SK-N-SH treated with all-trans-retinoic acid at 6 μM for 48 hours (cell line): Measurements from ENCODE around the gene RPL7A.

Source experiments
- ATAC-seq: fragments of 200-7000 bp; cut with Tn5 transposase; 3 replicates; pipeline ENCODE4 v1.9.1; 2020; ENCODE audit warnings: mild to moderate bottlenecking, moderate library complexity
- ARNTL ChIP-seq: fragments of 450-650 bp; formaldehyde crosslinking; IDR thresholded peaks from 2 replicates; pipeline ENCODE4 v1.5.0; 2020; ENCODE audit warnings: low read depth, mild to moderate bottlenecking, moderate library complexity, borderline replicate concordance
- BACH2 ChIP-seq: fragments of 250-450 bp; sonication (Bioruptor Pico); IDR thresholded peaks from 2 replicates; pipeline ENCODE4 v1.9.0; 2021; ENCODE audit warnings: mild to moderate bottlenecking, borderline replicate concordance
- CSDC2 ChIP-seq: fragments of 250-450 bp; sonication (Bioruptor Pico); IDR thresholded peaks from 2 replicates; pipeline ENCODE4 v1.5.0; 2020; ENCODE audit warnings: mild to moderate bottlenecking, moderate library complexity
- CSRNP3 ChIP-seq: fragments of 250-450 bp; sonication (Bioruptor Pico); IDR thresholded peaks from 2 replicates; pipeline ENCODE4 v1.5.1; 2021; ENCODE audit warnings: mild to moderate bottlenecking, moderate library complexity
- ESRRG ChIP-seq: fragments of 250-450 bp; sonication (Bioruptor Pico); IDR thresholded peaks from 2 replicates; pipeline ENCODE4 v1.6.1; 2021; ENCODE audit warnings: mild to moderate bottlenecking
- GLIS3 ChIP-seq: fragments of 250-450 bp; sonication (Bioruptor Pico); IDR thresholded peaks from 2 replicates; pipeline ENCODE4 v1.5.0; 2020; ENCODE audit warnings: mild to moderate bottlenecking, moderate library complexity
- ISL1 ChIP-seq: fragments of 250-450 bp; sonication (Bioruptor Pico); IDR thresholded peaks from 2 replicates; pipeline ENCODE4 v2.1.2; 2022; ENCODE audit warnings: mild to moderate bottlenecking, moderate library complexity
- OSR1 ChIP-seq: fragments of 250-450 bp; sonication (Bioruptor Pico); IDR thresholded peaks from 2 replicates; pipeline ENCODE4 v1.8.0; 2022; ENCODE audit warnings: moderate library complexity, mild to moderate bottlenecking, inconsistent platforms
- PPARA ChIP-seq: fragments of 250-450 bp; sonication (Bioruptor Pico); IDR thresholded peaks from 2 replicates; pipeline ENCODE4 v1.5.0; 2020; ENCODE audit warnings: mild to moderate bottlenecking, borderline replicate concordance
- RARB ChIP-seq: fragments of 250-450 bp; sonication (Bioruptor Pico); IDR thresholded peaks from 2 replicates; pipeline ENCODE4 v1.8.0; 2021; ENCODE audit warnings: mild to moderate bottlenecking, moderate library complexity
- SNAI2 ChIP-seq: fragments of 250-450 bp; sonication (Bioruptor Pico); IDR thresholded peaks from 2 replicates; pipeline ENCODE4 v1.5.0; 2020; ENCODE audit warnings: mild to moderate bottlenecking, moderate library complexity
- TCF4 ChIP-seq: fragments of 250-450 bp; sonication (Bioruptor Pico); IDR thresholded peaks from 2 replicates; pipeline ENCODE4 v1.8.0; 2021; ENCODE audit warnings: mild to moderate bottlenecking, moderate library complexity, borderline replicate concordance
- TOX ChIP-seq: fragments of 250-450 bp; sonication (Bioruptor Pico); IDR thresholded peaks from 2 replicates; pipeline ENCODE4 v1.8.0; 2021; ENCODE audit warnings: mild to moderate bottlenecking, moderate library complexity, borderline replicate concordance
- ZC3H10 ChIP-seq: fragments of 250-450 bp; sonication (Bioruptor Pico); IDR thresholded peaks from 2 replicates; pipeline ENCODE4 v1.5.1; 2021; ENCODE audit warnings: mild to moderate bottlenecking, moderate library complexity
- ZFP3 ChIP-seq: fragments of 250-450 bp; sonication (Bioruptor Pico); IDR thresholded peaks from 2 replicates; pipeline ENCODE4 v1.5.0; 2020; ENCODE audit warnings: mild to moderate bottlenecking, moderate library complexity
- ZFP30 ChIP-seq: fragments of 450-650 bp; formaldehyde crosslinking; IDR thresholded peaks from 2 replicates; pipeline ENCODE4 v1.5.0; 2022; ENCODE audit warnings: mild to moderate bottlenecking, moderate library complexity
- ZNF565 ChIP-seq: fragments of 450-650 bp; formaldehyde crosslinking; conservative IDR thresholded peaks from 2 replicates; pipeline ENCODE4 v1.5.0; 2020; ENCODE audit warnings: low read depth, mild to moderate bottlenecking, moderate library complexity
- ZNF70 ChIP-seq: fragments of 450-650 bp; formaldehyde crosslinking; IDR thresholded peaks from 2 replicates; pipeline ENCODE4 v1.5.0; 2020; ENCODE audit warnings: mild to moderate bottlenecking, moderate library complexity
- ZNF8 ChIP-seq: fragments of 450-650 bp; formaldehyde crosslinking; IDR thresholded peaks from 2 replicates; pipeline ENCODE4 v1.5.0; 2020; ENCODE audit warnings: mild to moderate bottlenecking, moderate library complexity
- TF ChIP-seq, protein P1 (sequence below): fragments of 250-450 bp; sonication (Bioruptor Pico); IDR thresholded peaks from 2 replicates; pipeline ENCODE4 v1.5.0; 2020; ENCODE audit warnings: mild to moderate bottlenecking, moderate library complexity
- TF ChIP-seq, protein P2 (sequence below): fragments of 250-450 bp; sonication (Bioruptor Pico); IDR thresholded peaks from 2 replicates; pipeline ENCODE4 v1.5.1; 2020; ENCODE audit warnings: low read depth, mild to moderate bottlenecking, moderate library complexity
- TF ChIP-seq, protein P3 (sequence below): fragments of 250-450 bp; sonication (Bioruptor Pico); IDR thresholded peaks from 2 replicates; pipeline ENCODE4 v1.8.0; 2020; ENCODE audit warnings: mild to moderate bottlenecking, moderate library complexity, borderline replicate concordance
- TF ChIP-seq, protein P4 (sequence below): fragments of 250-450 bp; sonication (Bioruptor Pico); IDR thresholded peaks from 2 replicates; pipeline ENCODE4 v1.8.0; 2021; ENCODE audit warnings: low read depth, mild to moderate bottlenecking, moderate library complexity, borderline replicate concordance

The RPL7A gene

GRCh38 chr9:133303266-133304157, 44.5 kb upstream of the RPL7A start (continued):
- TF ChIP-seq, protein P1, sequence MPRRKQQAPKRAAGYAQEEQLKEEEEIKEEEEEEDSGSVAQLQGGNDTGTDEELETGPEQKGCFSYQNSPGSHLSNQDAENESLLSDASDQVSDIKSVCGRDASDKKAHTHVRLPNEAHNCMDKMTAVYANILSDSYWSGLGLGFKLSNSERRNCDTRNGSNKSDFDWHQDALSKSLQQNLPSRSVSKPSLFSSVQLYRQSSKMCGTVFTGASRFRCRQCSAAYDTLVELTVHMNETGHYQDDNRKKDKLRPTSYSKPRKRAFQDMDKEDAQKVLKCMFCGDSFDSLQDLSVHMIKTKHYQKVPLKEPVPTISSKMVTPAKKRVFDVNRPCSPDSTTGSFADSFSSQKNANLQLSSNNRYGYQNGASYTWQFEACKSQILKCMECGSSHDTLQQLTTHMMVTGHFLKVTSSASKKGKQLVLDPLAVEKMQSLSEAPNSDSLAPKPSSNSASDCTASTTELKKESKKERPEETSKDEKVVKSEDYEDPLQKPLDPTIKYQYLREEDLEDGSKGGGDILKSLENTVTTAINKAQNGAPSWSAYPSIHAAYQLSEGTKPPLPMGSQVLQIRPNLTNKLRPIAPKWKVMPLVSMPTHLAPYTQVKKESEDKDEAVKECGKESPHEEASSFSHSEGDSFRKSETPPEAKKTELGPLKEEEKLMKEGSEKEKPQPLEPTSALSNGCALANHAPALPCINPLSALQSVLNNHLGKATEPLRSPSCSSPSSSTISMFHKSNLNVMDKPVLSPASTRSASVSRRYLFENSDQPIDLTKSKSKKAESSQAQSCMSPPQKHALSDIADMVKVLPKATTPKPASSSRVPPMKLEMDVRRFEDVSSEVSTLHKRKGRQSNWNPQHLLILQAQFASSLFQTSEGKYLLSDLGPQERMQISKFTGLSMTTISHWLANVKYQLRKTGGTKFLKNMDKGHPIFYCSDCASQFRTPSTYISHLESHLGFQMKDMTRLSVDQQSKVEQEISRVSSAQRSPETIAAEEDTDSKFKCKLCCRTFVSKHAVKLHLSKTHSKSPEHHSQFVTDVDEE (CRISPR knock-in tag), result no peak
- TF ChIP-seq, protein P2, sequence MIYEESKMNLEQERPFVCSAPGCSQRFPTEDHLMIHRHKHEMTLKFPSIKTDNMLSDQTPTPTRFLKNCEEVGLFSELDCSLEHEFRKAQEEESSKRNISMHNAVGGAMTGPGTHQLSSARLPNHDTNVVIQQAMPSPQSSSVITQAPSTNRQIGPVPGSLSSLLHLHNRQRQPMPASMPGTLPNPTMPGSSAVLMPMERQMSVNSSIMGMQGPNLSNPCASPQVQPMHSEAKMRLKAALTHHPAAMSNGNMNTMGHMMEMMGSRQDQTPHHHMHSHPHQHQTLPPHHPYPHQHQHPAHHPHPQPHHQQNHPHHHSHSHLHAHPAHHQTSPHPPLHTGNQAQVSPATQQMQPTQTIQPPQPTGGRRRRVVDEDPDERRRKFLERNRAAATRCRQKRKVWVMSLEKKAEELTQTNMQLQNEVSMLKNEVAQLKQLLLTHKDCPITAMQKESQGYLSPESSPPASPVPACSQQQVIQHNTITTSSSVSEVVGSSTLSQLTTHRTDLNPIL, result no peak
- TF ChIP-seq ESRRG (no peak), ISL1 (CRISPR knock-in tag) (no peak)

- no peak for TF ChIP-seq ZNF565 (CRISPR knock-in tag)
- no peak for TF ChIP-seq ZFP30
- no peak for TF ChIP-seq TOX (CRISPR knock-in tag)
- no peak for TF ChIP-seq OSR1 (CRISPR knock-in tag)
- ATAC-seq, result no peak
Observed at GRCh38 chr9:133304158-133304470, 43.9 kb upstream of the RPL7A start.

GRCh38 chr9:133304477-133305377, 43.3 kb upstream of the RPL7A start:
- ATAC-seq, result no peak
- TF ChIP-seq SNAI2 (CRISPR knock-in tag) (no peak), ZC3H10 (CRISPR knock-in tag) (no peak), BACH2 (CRISPR knock-in tag) (no peak), RARB (CRISPR knock-in tag) (no peak), CSDC2 (CRISPR knock-in tag) (no peak), ZFP3 (CRISPR knock-in tag) (no peak), GLIS3 (CRISPR knock-in tag) (no peak), PPARA (CRISPR knock-in tag) (no peak), ZNF70 (CRISPR knock-in tag) (no peak), ARNTL (CRISPR knock-in tag) (no peak), OSR1 (CRISPR knock-in tag) (no peak), ZNF8 (CRISPR knock-in tag) (no peak), ESRRG (no peak)
- TF ChIP-seq, protein P3, sequence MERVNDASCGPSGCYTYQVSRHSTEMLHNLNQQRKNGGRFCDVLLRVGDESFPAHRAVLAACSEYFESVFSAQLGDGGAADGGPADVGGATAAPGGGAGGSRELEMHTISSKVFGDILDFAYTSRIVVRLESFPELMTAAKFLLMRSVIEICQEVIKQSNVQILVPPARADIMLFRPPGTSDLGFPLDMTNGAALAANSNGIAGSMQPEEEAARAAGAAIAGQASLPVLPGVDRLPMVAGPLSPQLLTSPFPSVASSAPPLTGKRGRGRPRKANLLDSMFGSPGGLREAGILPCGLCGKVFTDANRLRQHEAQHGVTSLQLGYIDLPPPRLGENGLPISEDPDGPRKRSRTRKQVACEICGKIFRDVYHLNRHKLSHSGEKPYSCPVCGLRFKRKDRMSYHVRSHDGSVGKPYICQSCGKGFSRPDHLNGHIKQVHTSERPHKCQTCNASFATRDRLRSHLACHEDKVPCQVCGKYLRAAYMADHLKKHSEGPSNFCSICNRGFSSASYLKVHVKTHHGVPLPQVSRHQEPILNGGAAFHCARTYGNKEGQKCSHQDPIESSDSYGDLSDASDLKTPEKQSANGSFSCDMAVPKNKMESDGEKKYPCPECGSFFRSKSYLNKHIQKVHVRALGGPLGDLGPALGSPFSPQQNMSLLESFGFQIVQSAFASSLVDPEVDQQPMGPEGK (CRISPR knock-in tag), result no peak
- TF ChIP-seq, protein P2, result no peak
- TF ChIP-seq, all 23 proteins: peak for 0

GRCh38 chr9:133305731-133306130, 42.3 kb upstream of the RPL7A start:
- no peak for ATAC-seq
- no peak for TF ChIP-seq ZFP3 (CRISPR knock-in tag)
- no peak for TF ChIP-seq CSRNP3 (CRISPR knock-in tag)
- TF ChIP-seq, protein P3 (CRISPR knock-in tag), result no peak
- TF ChIP-seq SNAI2 (CRISPR knock-in tag), result no peak
- no peak for TF ChIP-seq TCF4
- TF ChIP-seq OSR1 (CRISPR knock-in tag), result no peak
- TF ChIP-seq ZC3H10 (CRISPR knock-in tag), result no peak
- no peak for TF ChIP-seq ZNF565 (CRISPR knock-in tag)
- TF ChIP-seq, protein P4, sequence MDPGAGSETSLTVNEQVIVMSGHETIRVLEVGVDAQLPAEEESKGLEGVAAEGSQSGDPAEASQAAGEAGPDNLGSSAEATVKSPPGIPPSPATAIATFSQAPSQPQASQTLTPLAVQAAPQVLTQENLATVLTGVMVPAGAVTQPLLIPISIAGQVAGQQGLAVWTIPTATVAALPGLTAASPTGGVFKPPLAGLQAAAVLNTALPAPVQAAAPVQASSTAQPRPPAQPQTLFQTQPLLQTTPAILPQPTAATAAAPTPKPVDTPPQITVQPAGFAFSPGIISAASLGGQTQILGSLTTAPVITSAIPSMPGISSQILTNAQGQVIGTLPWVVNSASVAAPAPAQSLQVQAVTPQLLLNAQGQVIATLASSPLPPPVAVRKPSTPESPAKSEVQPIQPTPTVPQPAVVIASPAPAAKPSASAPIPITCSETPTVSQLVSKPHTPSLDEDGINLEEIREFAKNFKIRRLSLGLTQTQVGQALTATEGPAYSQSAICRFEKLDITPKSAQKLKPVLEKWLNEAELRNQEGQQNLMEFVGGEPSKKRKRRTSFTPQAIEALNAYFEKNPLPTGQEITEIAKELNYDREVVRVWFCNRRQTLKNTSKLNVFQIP (CRISPR knock-in tag), result no peak
